22Rv1 (cell line): ENCODE data around the gene SNAP47.

Experiments used
- CTCF ChIP-seq: fragments of 450-650 bp; IDR thresholded peaks from 2 replicates; pipeline ENCODE4 v1.5.1; 2017; ENCODE audit warnings: mild to moderate bottlenecking
- ZFX ChIP-seq: fragments of 450-650 bp; IDR thresholded peaks from 2 replicates; pipeline ENCODE4 v1.6.1; 2017; ENCODE audit warnings: antibody characterized with exemption, borderline replicate concordance

GRCh38 chr1:227760377-227760776, 25.1 kb downstream of the SNAP47 start:
- TF ChIP-seq CTCF (no peak), ZFX (no peak)
